SH-SY5Y (cell line): ENCODE measurements around the gene AGAP1.

Experiments
- GATA2 ChIP-seq: IDR thresholded peaks from 2 replicates; pipeline ENCODE4 v1.6.1; 2011; ENCODE audit warnings: mild to moderate bottlenecking, low read depth, low read length
- GATA3 ChIP-seq: IDR thresholded peaks from 2 replicates; pipeline ENCODE4 v1.6.1; 2011; ENCODE audit warnings: low read depth, mild to moderate bottlenecking, low read length, moderate library complexity

DNA sequence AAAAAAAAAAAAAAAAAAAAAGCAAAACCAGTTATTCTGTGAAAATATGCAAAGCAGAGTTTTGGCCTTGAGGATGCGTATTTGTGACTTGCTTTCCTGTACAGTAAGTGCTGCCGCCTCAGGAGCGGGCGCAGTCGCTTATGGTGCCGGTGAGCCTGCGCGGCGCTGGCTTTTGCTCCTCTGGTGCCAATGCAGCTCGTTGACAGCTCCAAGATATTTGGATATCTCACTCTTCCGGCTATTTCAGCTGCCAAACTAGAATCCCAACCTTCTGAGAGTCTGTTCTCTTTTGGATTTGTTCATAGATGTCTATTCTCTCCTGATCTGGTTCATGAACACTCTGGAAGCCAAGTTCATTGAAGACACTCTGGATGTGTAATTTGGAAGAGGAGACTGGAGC lies 184.1 kb downstream of the AGAP1 start:
- TF ChIP-seq GATA3 (no peak), GATA2 (no peak)
